GM19025 (cell line): ENCODE measurements around the gene PIP4K2A.
"Not testable (repeated sequence)": the region's sequence is repeated elsewhere in the genome, so short reads cannot be mapped to it uniquely, and the experiment has no call there.

Experiments used
- ATAC-seq: cut with Tn5 transposase; IDR thresholded peaks from one replicate; pipeline ENCODE4 v1.9.1; 2021; ENCODE audit warnings: mild to moderate bottlenecking, low read depth, moderate library complexity; ENCODE audit not compliant: unreplicated experiment

The PIP4K2A gene

GRCh38 chr10:22714479-22715289 is at the start of gene PIP4K2A:
TSS of gene PIP4K2A (minus strand) at chr10:22714578. CDS start at chr10:22714326, 252 bp downstream.
- ATAC-seq, result peak; percentile 82

- ATAC-seq, result no peak
These were observed 47.3 kb upstream of the PIP4K2A start for GRCh38 chr10:22761569-22762220.

GRCh38 chr10:22760025-22760424 is 45.6 kb upstream of the PIP4K2A start:
- no peak for ATAC-seq

GRCh38 chr10:22758867-22759266 is 44.5 kb upstream of the PIP4K2A start:
- ATAC-seq, result no peak

GRCh38 chr10:22754296-22754695 is 39.9 kb upstream of the PIP4K2A start:
- no peak for ATAC-seq

GRCh38 chr10:22753786-22754185 is 39.4 kb upstream of the PIP4K2A start:
- no peak for ATAC-seq

GRCh38 chr10:22752272-22752889 is 38.0 kb upstream of the PIP4K2A start:
- no peak for ATAC-seq

- ATAC-seq, result no peak
These were observed 35.8 kb upstream of the PIP4K2A start for GRCh38 chr10:22750131-22750530.

GRCh38 chr10:22744858-22745257 is 30.5 kb upstream of the PIP4K2A start:
- not testable (repeated sequence) for ATAC-seq

GRCh38 chr10:22742678-22743077 is 28.3 kb upstream of the PIP4K2A start:
- ATAC-seq, result peak; percentile 91

- not testable (repeated sequence) for ATAC-seq
These were observed 27.3 kb upstream of the PIP4K2A start for GRCh38 chr10:22741631-22742030.

GRCh38 chr10:22740180-22740579 is 25.8 kb upstream of the PIP4K2A start:
- no peak for ATAC-seq

- ATAC-seq, result no peak
These were observed 23.2 kb upstream of the PIP4K2A start for GRCh38 chr10:22737587-22737986.

- no peak for ATAC-seq
These were observed 21.8 kb upstream of the PIP4K2A start for GRCh38 chr10:22736134-22736533.

GRCh38 chr10:22733992-22734391 is 19.6 kb upstream of the PIP4K2A start:
- ATAC-seq, result no peak

- no peak for ATAC-seq
These were observed 13.3 kb upstream of the PIP4K2A start for GRCh38 chr10:22727663-22728062.

- ATAC-seq, result no peak
These were observed 12.7 kb upstream of the PIP4K2A start for GRCh38 chr10:22727112-22727511.

- ATAC-seq, result no peak
These were observed 10.4 kb upstream of the PIP4K2A start for GRCh38 chr10:22724773-22725172.

GRCh38 chr10:22723783-22724182 is 9.4 kb upstream of the PIP4K2A start:
- peak; percentile 47 for ATAC-seq

- ATAC-seq, result peak; percentile 58
These were observed 9.0 kb upstream of the PIP4K2A start for GRCh38 chr10:22723343-22723779.

- no peak for ATAC-seq
These were observed 8.3 kb upstream of the PIP4K2A start for GRCh38 chr10:22722626-22723169.
